BLaER1 treated with 17β-estradiol and CSF1 and Interleukin-3, amounts not matched to agents 10 nM and 100 nM (cell line): ENCODE results near the gene NFXL1.

Experiments used
- H3K27ac ChIP-seq, 11 experiments: shearing (Covaris generic); formaldehyde crosslinking; 2 replicates each; pipeline ENCODE4 v1.8.1; 2022
- H3K27me3 ChIP-seq, 11 experiments: shearing (Covaris generic); formaldehyde crosslinking; 2 replicates each; pipeline ENCODE4 v1.8.1; 2022
- H3K36me3 ChIP-seq, 11 experiments: shearing (Covaris generic); formaldehyde crosslinking; 2 replicates each; pipeline ENCODE4 v1.8.1; 2022
- H3K4me1 ChIP-seq, 10 experiments: shearing (Covaris generic); formaldehyde crosslinking; 2 replicates each; pipeline ENCODE4 v1.8.1; 2022
- H3K4me2 ChIP-seq, 11 experiments: shearing (Covaris generic); formaldehyde crosslinking; 2 replicates each; pipeline ENCODE4 v1.8.1; 2022
- H3K4me3 ChIP-seq, 10 experiments: shearing (Covaris generic); formaldehyde crosslinking; 2 replicates each; pipeline ENCODE4 v1.8.1; 2022
- H3K9ac ChIP-seq, 11 experiments: shearing (Covaris generic); formaldehyde crosslinking; 2 replicates each; pipeline ENCODE4 v1.8.1; 2022
- H3K9me3 ChIP-seq, 11 experiments: shearing (Covaris generic); formaldehyde crosslinking; replicated peaks in 1 of 11; 2 replicates each; pipeline ENCODE4 v1.8.1; 2022
- H4K20me1 ChIP-seq, 11 experiments: shearing (Covaris generic); formaldehyde crosslinking; 2 replicates each; pipeline ENCODE4 v1.8.1; 2022
- Cebpa-rat ChIP-seq, 11 experiments: shearing (Covaris generic); IDR thresholded peaks; 2 replicates each; pipeline ENCODE4 v1.8.1; 2022

NFXL1 gene

GRCh38 chr4:47835494-47835893, 78.9 kb downstream of the NFXL1 start:
- Histone ChIP-seq H4K20me1 (peaks cover 0 to 29% (median 19%) of the 10 kb centered on the region in 11 experiments; a peak in 16 of 22 replicates), H3K4me3 (no peak overlapping the region), H3K9ac (no peak overlapping the region), H3K4me1 (peaks cover 26 to 30% (median 29%) of the 10 kb centered on the region in 10 experiments), H3K27me3 (peaks cover 31 to 44% (median 38%) of the 10 kb centered on the region in 11 experiments), H3K27ac (no peak overlapping the region), H3K9me3 (peaks cover 10 to 19% (median 15%) of the 10 kb centered on the region in 11 experiments), H3K36me3 (no peaks in the 10 kb centered on the region), H3K4me2 (peak overlapping the region; percentile 93 to 100 (median 99))
- TF ChIP-seq Cebpa-rat (IDR thresholded peaks at IDR 0.05): no peak

GRCh38 chr4:47831026-47831679, 83.2 kb downstream of the NFXL1 start:
- H3K4me3 ChIP-seq: no peak overlapping the region
- peaks cover 20 to 35% (median 31%) of the 10 kb centered on the region in 10 experiments for H3K4me1 ChIP-seq
- H3K9me3 ChIP-seq: peaks cover 10 to 19% (median 15%) of the 10 kb centered on the region in 11 experiments
- no peaks in the 10 kb centered on the region for H4K20me1 ChIP-seq
- H3K4me2 ChIP-seq: no peak overlapping the region
- no peak overlapping the region for H3K27ac ChIP-seq
- no peaks in the 10 kb centered on the region for H3K36me3 ChIP-seq
- no peak for TF ChIP-seq Cebpa-rat (IDR thresholded peaks at IDR 0.05)
- H3K9ac ChIP-seq: no peak overlapping the region
- peaks cover 7 to 15% (median 10%) of the 10 kb centered on the region in 11 experiments for H3K27me3 ChIP-seq

GRCh38 chr4:47830265-47831025, 83.9 kb downstream of the NFXL1 start:
- peaks cover 13 to 34% (median 30%) of the 10 kb centered on the region in 10 experiments for H3K4me1 ChIP-seq
- peaks cover under 1 to 8% (median 3%) of the 10 kb centered on the region in 11 experiments; a peak in 20 of 22 replicates for H3K27me3 ChIP-seq
- no peak for TF ChIP-seq Cebpa-rat (IDR thresholded peaks at IDR 0.05)
- H4K20me1 ChIP-seq: no peaks in the 10 kb centered on the region
- H3K27ac ChIP-seq: no peak overlapping the region
- no peak overlapping the region for H3K9ac ChIP-seq
- H3K36me3 ChIP-seq: no peaks in the 10 kb centered on the region
- no peak overlapping the region for H3K4me2 ChIP-seq
- peaks cover 10 to 19% (median 15%) of the 10 kb centered on the region in 11 experiments for H3K9me3 ChIP-seq
- H3K4me3 ChIP-seq: no peak overlapping the region

- Histone ChIP-seq H3K27me3 (no peaks in the 10 kb centered on the region), H3K4me3 (no peak overlapping the region), H3K36me3 (no peaks in the 10 kb centered on the region), H3K4me2 (no peak overlapping the region), H4K20me1 (no peaks in the 10 kb centered on the region), H3K27ac (no peak overlapping the region), H3K9me3 (peaks cover 10 to 19% (median 15%) of the 10 kb centered on the region in 11 experiments), H3K9ac (no peak overlapping the region), H3K4me1 (peaks cover 16 to 39% (median 36%) of the 10 kb centered on the region in 10 experiments)
- TF ChIP-seq Cebpa-rat (IDR thresholded peaks at IDR 0.05): no peak
Observed at GRCh38 chr4:47829438-47829837, 84.9 kb downstream of the NFXL1 start.

GRCh38 chr4:47827343-47828047, 86.9 kb downstream of the NFXL1 start:
- Histone ChIP-seq H4K20me1 (no peaks in the 10 kb centered on the region), H3K9me3 (peaks cover 1 to 5% (median 3%) of the 10 kb centered on the region in 11 experiments; a peak in 20 of 22 replicates), H3K4me3 (no peak overlapping the region), H3K4me2 (peak overlapping the region; percentile 23 to 80 (median 58); a peak in 21 of 22 replicates), H3K27ac (no peak overlapping the region), H3K9ac (no peak overlapping the region), H3K4me1 (peaks cover 16 to 41% (median 38%) of the 10 kb centered on the region in 10 experiments), H3K27me3 (no peaks in the 10 kb centered on the region), H3K36me3 (no peaks in the 10 kb centered on the region)
- TF ChIP-seq Cebpa-rat (IDR thresholded peaks at IDR 0.05): no peak

GRCh38 chr4:47824840-47825239, 89.5 kb downstream of the NFXL1 start:
- Histone ChIP-seq H3K4me3 (no peak overlapping the region), H3K9me3 (no peaks in the 10 kb centered on the region), H3K36me3 (no peaks in the 10 kb centered on the region), H3K9ac (peak overlapping the region in 1 of 11 experiments; percentile 5; a peak in 1 of 22 replicates), H3K27ac (no peak overlapping the region), H4K20me1 (no peaks in the 10 kb centered on the region), H3K4me1 (peaks cover 27 to 46% (median 40%) of the 10 kb centered on the region in 10 experiments), H3K27me3 (no peaks in the 10 kb centered on the region), H3K4me2 (peak overlapping the region; percentile 22 to 80 (median 71))
- no peak for TF ChIP-seq Cebpa-rat (IDR thresholded peaks at IDR 0.05)

GRCh38 chr4:47819178-47819577, 95.2 kb downstream of the NFXL1 start:
- TF ChIP-seq Cebpa-rat (IDR thresholded peaks at IDR 0.05): no peak
- Histone ChIP-seq H3K36me3 (no peaks in the 10 kb centered on the region), H3K4me2 (peak overlapping the region; percentile 12 to 89 (median 74); a peak in 21 of 22 replicates), H3K27ac (peak overlapping the region in 7 of 11 experiments; percentile 37 to 58 (median 45); a peak in 14 of 22 replicates), H3K4me3 (peak overlapping the region in 4 of 10 experiments; percentile 24 to 44 (median 30); a peak in 6 of 20 replicates), H3K9me3 (no peaks in the 10 kb centered on the region), H4K20me1 (no peaks in the 10 kb centered on the region), H3K9ac (peak overlapping the region in 1 of 11 experiments; percentile 16; a peak in 2 of 22 replicates), H3K4me1 (peaks cover 7 to 28% (median 16%) of the 10 kb centered on the region in 10 experiments; a peak in 19 of 20 replicates), H3K27me3 (no peaks in the 10 kb centered on the region)

- no peak for TF ChIP-seq Cebpa-rat (IDR thresholded peaks at IDR 0.05)
- H3K36me3 ChIP-seq: no peaks in the 10 kb centered on the region
- no peak overlapping the region for H3K4me3 ChIP-seq
- no peaks in the 10 kb centered on the region for H3K27me3 ChIP-seq
- no peaks in the 10 kb centered on the region for H3K9me3 ChIP-seq
- H3K4me1 ChIP-seq: peaks cover 7 to 28% (median 16%) of the 10 kb centered on the region in 10 experiments; a peak in 19 of 20 replicates
- no peak overlapping the region for H3K9ac ChIP-seq
- H3K27ac ChIP-seq: no peak overlapping the region
- no peaks in the 10 kb centered on the region for H4K20me1 ChIP-seq
- H3K4me2 ChIP-seq: no peak overlapping the region
Observed at GRCh38 chr4:47817275-47817674, 97.1 kb downstream of the NFXL1 start.

GRCh38 chr4:47816748-47817147, 97.6 kb downstream of the NFXL1 start:
- no peak for TF ChIP-seq Cebpa-rat (IDR thresholded peaks at IDR 0.05)

More at GRCh38 chr4:47816748-47817147, 97.6 kb downstream of the NFXL1 start:
- H4K20me1 ChIP-seq: no peaks in the 10 kb centered on the region
- peaks cover 7 to 28% (median 16%) of the 10 kb centered on the region in 10 experiments; a peak in 19 of 20 replicates for H3K4me1 ChIP-seq
- H3K9ac ChIP-seq: no peak overlapping the region
- no peaks in the 10 kb centered on the region for H3K27me3 ChIP-seq
- no peak overlapping the region for H3K27ac ChIP-seq
- no peak overlapping the region for H3K4me3 ChIP-seq
- H3K4me2 ChIP-seq: no peak overlapping the region
- no peaks in the 10 kb centered on the region for H3K9me3 ChIP-seq
- no peaks in the 10 kb centered on the region for H3K36me3 ChIP-seq
